HCT116 (cell line): ENCODE data around the gene TGFBR1. TPM values are rescaled to one million over a fixed set of nuclear protein-coding genes. Genes with fewer than 3 reads are reported as not detected.
"Not testable (repeated sequence)": the region's sequence is repeated elsewhere in the genome, so short reads cannot be mapped to it uniquely, and the experiment has no call there.

Experiments
- ATAC-seq: fragments of 200-7000 bp; cut with Tn5 transposase; 2 replicates; pipeline ENCODE4 v1.9.1; 2020; ENCODE audit warnings: mild to moderate bottlenecking, moderate library complexity
- BruUV-seq: library from RNA; stranded (reverse); fragments of 400-500 nt; replicated peaks from 2 replicates; lab custom pipeline; 2021; lab: Mats Ljungman, UMichigan
- CTCF ChIA-PET: fragments of 300-600 bp; sonication (Branson Sonifier 250); formaldehyde crosslinking; loops from one replicate; lab custom pipeline; 2021; ENCODE audit warnings: antibody characterized with exemption; lab: Charles Lee
- POLR2A ChIA-PET: fragments of 300-600, 350-600 bp; sonication (Branson Sonifier 250); formaldehyde crosslinking; loops from one replicate; lab custom pipeline; 2021; ENCODE audit warnings: antibody characterized with exemption; lab: Charles Lee
- RAD21 ChIA-PET, 2 experiments: fragments of 300-600 bp; sonication (Branson Sonifier 250); formaldehyde crosslinking; loops; one replicate each; lab custom pipeline; 2023; ENCODE audit warnings: low total read pairs in 2 of 2; ENCODE audit not compliant: uncharacterized antibody in 2 of 2, unreplicated experiment in 2 of 2, low non-redundant PET in 1 of 2; lab: Charles Lee
- DNase-seq: peaks from one replicate; pipeline ENCODE4 v3.0.0-alpha.2; 2010; ENCODE audit warnings: low read depth, low spot score
- H2AFZ ChIP-seq: fragments of 200-600 bp; shearing (Covaris generic), sonication (generic); 2 replicates; pipeline ENCODE4 v1.6.1; 2017; ENCODE audit warnings: low read depth, mixed run types, mixed read lengths, antibody characterized with exemption, low read length; ENCODE audit not compliant: poor library complexity, severe bottlenecking
- H3K27ac ChIP-seq: 2 replicates; pipeline ENCODE4 v1.5.1; 2012; ENCODE audit warnings: low read depth, low read length
- H3K27me3 ChIP-seq: fragments of 200-600 bp; sonication (generic); 2 replicates; pipeline ENCODE4 v1.6.1; 2016; ENCODE audit warnings: mixed run types, low read length, mixed read lengths; ENCODE audit not compliant: insufficient read depth
- H3K36me3 ChIP-seq, 2 experiments: fragments of 200-500 bp in 1 of 2; fragments of 200-600 bp in 1 of 2; sonication (Bioruptor generic) in 1 of 2; sonication (generic) in 1 of 2; 2 replicates each; pipeline versions ENCODE4 v1.5.1 to v1.6.1; 2014 to 2016; ENCODE audit warnings: low read length in 2 of 2, inconsistent platforms in 1 of 2, mixed read lengths in 1 of 2, mixed run types in 1 of 2; ENCODE audit not compliant: insufficient read depth in 2 of 2, control insufficient read depth in 1 of 2
- H3K4me1 ChIP-seq, 2 experiments: fragments of 200-600 bp in 1 of 2; sonication (generic) in 1 of 2; 2 replicates each; pipeline versions ENCODE4 v1.5.1 to v1.6.1; 2012 to 2017; ENCODE audit warnings: low read length in 2 of 2, inconsistent platforms in 1 of 2, mild to moderate bottlenecking in 1 of 2, mixed read lengths in 1 of 2, mixed run types in 1 of 2, moderate library complexity in 1 of 2; ENCODE audit not compliant: insufficient read depth in 2 of 2, control insufficient read depth in 1 of 2
- H3K4me2 ChIP-seq: fragments of 200-600 bp; sonication (generic); 2 replicates; pipeline ENCODE4 v1.6.1; 2017; ENCODE audit warnings: mixed run types, low read length, mixed read lengths
- H3K4me3 ChIP-seq, 2 experiments: fragments of 200-600 bp in 1 of 2; sonication (generic) in 1 of 2; replicated peaks in 1 of 2; 2 replicates each; pipeline ENCODE4 v1.5.1; 2011 to 2016; ENCODE audit warnings: low read length in 2 of 2, control low read depth in 1 of 2, low read depth in 1 of 2, mild to moderate bottlenecking in 1 of 2, mixed read lengths in 1 of 2, mixed run types in 1 of 2
- H3K79me2 ChIP-seq: fragments of 200-600 bp; sonication (generic); 2 replicates; pipeline ENCODE4 v1.6.1; 2017; ENCODE audit warnings: mild to moderate bottlenecking, mixed run types, low read length, moderate library complexity, mixed read lengths; ENCODE audit not compliant: insufficient read depth
- H3K9ac ChIP-seq: fragments of 200-600 bp; sonication (generic); 2 replicates; pipeline ENCODE4 v1.6.1; 2016; ENCODE audit warnings: low read length, mixed read lengths
- H3K9me2 ChIP-seq: fragments of 200-600 bp; sonication (generic), shearing (Covaris generic); 2 replicates; pipeline ENCODE4 v1.6.1; 2017; ENCODE audit warnings: mixed run types, mild to moderate bottlenecking, moderate library complexity; ENCODE audit not compliant: insufficient read depth
- H3K9me3 ChIP-seq, 2 experiments: fragments of 200-500 bp in 1 of 2; fragments of 200-600 bp in 1 of 2; sonication (Bioruptor generic) in 1 of 2; sonication (generic) in 1 of 2; 2 replicates each; pipeline ENCODE4 v1.6.1; 2014 to 2017; ENCODE audit warnings: low read length in 2 of 2, mixed read lengths in 2 of 2, inconsistent platforms in 1 of 2, low read depth in 1 of 2, mild to moderate bottlenecking in 1 of 2, mixed run types in 1 of 2, moderate library complexity in 1 of 2; ENCODE audit not compliant: control insufficient read depth in 1 of 2, insufficient read depth in 1 of 2
- H4K20me1 ChIP-seq: fragments of 200-600 bp; sonication (generic), shearing (Covaris generic); 2 replicates; pipeline ENCODE4 v1.6.1; 2017; ENCODE audit warnings: mixed run types, mild to moderate bottlenecking, moderate library complexity; ENCODE audit not compliant: insufficient read depth
- CBX3 ChIP-seq: IDR thresholded peaks from 2 replicates; pipeline ENCODE4 v1.6.1; 2012; ENCODE audit warnings: low read depth
- CEBPB ChIP-seq: IDR thresholded peaks from 2 replicates; pipeline ENCODE4 v1.6.1; 2012; ENCODE audit warnings: low read depth
- EZH2 ChIP-seq: fragments of 200-600 bp; sonication (generic); IDR thresholded peaks from 2 replicates; pipeline ENCODE4 v1.6.1; 2017; ENCODE audit warnings: antibody characterized with exemption, mixed run types
- FOSL1 ChIP-seq: IDR thresholded peaks from 2 replicates; pipeline ENCODE4 v1.6.1; 2012; ENCODE audit warnings: low read depth
- JUND ChIP-seq: IDR thresholded peaks from 2 replicates; pipeline ENCODE4 v1.6.1; 2012
- POLR2A ChIP-seq: IDR thresholded peaks from 2 replicates; pipeline ENCODE4 v1.7.0; 2011; ENCODE audit warnings: borderline replicate concordance; ENCODE audit not compliant: insufficient read depth, insufficient read length; ENCODE audit errors: extremely low read depth
- SIN3A ChIP-seq: IDR thresholded peaks from 2 replicates; pipeline ENCODE4 v1.6.1; 2012; ENCODE audit warnings: low read depth
- YY1 ChIP-seq: IDR thresholded peaks from 2 replicates; pipeline ENCODE4 v1.6.1; 2011; ENCODE audit warnings: low read length, low read depth, moderate library complexity, mild to moderate bottlenecking; ENCODE audit not compliant: insufficient replicate concordance; ENCODE audit errors: extremely low read depth
- intact Hi-C: fragments of 100-400 bp; cut with micrococcal nuclease; formaldehyde crosslinking; loops from 2 replicates; pipeline ENCODE4 v1.10.0; 2022
- total RNA-seq: library from RNA; stranded (reverse); gene quantifications from one replicate; pipeline ENCODE4 v1.2.1, GENCODE V29; 2021; ENCODE audit not compliant: unreplicated experiment
- TF ChIP-seq, protein P1 (sequence below), 3 experiments: fragments of 200-600 bp in 1 of 3; sonication (generic) in 1 of 3; IDR thresholded peaks in 2 of 3; conservative IDR thresholded peaks in 1 of 3; 2 replicates each; pipeline ENCODE4 v1.5.1; 2012 to 2017; ENCODE audit warnings: low read depth in 2 of 3, low read length in 2 of 3, antibody characterized with exemption in 1 of 3, borderline replicate concordance in 1 of 3, control low read depth in 1 of 3, mild to moderate bottlenecking in 1 of 3, mixed read lengths in 1 of 3, mixed run types in 1 of 3, moderate library complexity in 1 of 3; ENCODE audit not compliant: insufficient read depth in 1 of 3
- TF ChIP-seq, protein P2 (sequence below): IDR thresholded peaks from 2 replicates; pipeline ENCODE4 v1.6.1; 2012

The TGFBR1 gene
- total RNA-seq, 1 experiment from 2014 or later = 26.6 TPM

DNA sequence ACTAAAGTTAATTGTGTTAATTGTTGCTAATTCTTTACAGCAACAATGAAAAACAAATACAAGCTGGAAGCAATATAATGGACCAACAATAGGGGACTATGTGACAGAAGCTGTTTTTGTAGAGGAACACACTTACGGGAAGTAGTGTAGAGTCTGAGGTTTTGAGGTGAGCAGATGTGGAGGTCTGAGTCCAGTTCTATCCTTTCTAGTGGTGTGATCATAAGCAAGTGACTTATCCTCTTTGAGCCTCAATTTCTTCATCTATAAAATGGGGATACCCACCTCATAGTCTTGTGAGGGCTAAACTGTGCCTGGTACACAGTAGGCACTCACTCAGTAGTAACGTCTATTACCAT lies 88.5 kb downstream of the TGFBR1 start (continued):
- TF ChIP-seq, protein P1, sequence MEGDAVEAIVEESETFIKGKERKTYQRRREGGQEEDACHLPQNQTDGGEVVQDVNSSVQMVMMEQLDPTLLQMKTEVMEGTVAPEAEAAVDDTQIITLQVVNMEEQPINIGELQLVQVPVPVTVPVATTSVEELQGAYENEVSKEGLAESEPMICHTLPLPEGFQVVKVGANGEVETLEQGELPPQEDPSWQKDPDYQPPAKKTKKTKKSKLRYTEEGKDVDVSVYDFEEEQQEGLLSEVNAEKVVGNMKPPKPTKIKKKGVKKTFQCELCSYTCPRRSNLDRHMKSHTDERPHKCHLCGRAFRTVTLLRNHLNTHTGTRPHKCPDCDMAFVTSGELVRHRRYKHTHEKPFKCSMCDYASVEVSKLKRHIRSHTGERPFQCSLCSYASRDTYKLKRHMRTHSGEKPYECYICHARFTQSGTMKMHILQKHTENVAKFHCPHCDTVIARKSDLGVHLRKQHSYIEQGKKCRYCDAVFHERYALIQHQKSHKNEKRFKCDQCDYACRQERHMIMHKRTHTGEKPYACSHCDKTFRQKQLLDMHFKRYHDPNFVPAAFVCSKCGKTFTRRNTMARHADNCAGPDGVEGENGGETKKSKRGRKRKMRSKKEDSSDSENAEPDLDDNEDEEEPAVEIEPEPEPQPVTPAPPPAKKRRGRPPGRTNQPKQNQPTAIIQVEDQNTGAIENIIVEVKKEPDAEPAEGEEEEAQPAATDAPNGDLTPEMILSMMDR (IDR thresholded peaks at IDR 0.05 in 2 of 3, conservative IDR thresholded peaks at IDR 0.05 in 1 of 3; ENCODE audit: borderline replicate concordance in 1 of 3, insufficient read depth in 1 of 3, low read depth in 2 of 3, low read length in 2 of 3) = no peak
- TF ChIP-seq YY1 (no peak), JUND (no peak), CBX3 (no peak), FOSL1 (no peak), POLR2A (no peak), SIN3A (no peak), CEBPB (no peak), EZH2 (no peak)
- TF ChIP-seq, protein P2, sequence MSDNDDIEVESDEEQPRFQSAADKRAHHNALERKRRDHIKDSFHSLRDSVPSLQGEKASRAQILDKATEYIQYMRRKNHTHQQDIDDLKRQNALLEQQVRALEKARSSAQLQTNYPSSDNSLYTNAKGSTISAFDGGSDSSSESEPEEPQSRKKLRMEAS = no peak

DNA sequence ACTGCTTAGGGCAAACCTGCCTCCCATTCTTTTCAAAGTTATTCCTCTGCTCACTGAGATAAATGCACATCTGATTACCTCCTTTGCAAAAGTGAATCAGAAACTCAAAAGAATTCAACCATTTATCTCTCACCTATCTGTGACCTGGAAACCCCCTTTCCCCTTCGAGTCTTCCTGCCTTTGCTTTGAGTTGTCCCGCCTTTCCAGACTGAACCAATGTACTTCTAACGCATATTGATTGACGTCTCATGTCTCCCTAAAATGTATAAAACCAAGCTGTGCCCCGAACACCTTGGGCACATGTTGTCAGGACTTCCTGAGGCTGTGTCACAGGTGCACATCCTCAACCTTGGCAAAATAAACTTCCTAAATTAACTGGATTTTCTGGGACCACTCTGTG lies 91.6 kb downstream of the TGFBR1 start:
- RAD21 ChIA-PET, ATAC-seq, intact Hi-C loops, CTCF ChIA-PET, DNase-seq, H2AFZ ChIP-seq, H3K9me3 ChIP-seq, H3K27ac ChIP-seq, H3K4me1 ChIP-seq, H3K9ac ChIP-seq, H3K79me2 ChIP-seq, POLR2A ChIA-PET, BruUV-seq, H3K4me2 ChIP-seq, H3K9me2 ChIP-seq, H3K27me3 ChIP-seq, H3K36me3 ChIP-seq, H3K4me3 ChIP-seq, H4K20me1 ChIP-seq: not testable (repeated sequence)
